Measurements from ENCODE around the gene ARHGEF40. TPM values are rescaled to one million over a fixed set of nuclear protein-coding genes. Genes with fewer than 3 reads are reported as not detected.

Gene ARHGEF40
- total and polyA plus RNA-seq, 8 donors = 34.7 to 97.3 (median 80.1) TPM

DNA sequence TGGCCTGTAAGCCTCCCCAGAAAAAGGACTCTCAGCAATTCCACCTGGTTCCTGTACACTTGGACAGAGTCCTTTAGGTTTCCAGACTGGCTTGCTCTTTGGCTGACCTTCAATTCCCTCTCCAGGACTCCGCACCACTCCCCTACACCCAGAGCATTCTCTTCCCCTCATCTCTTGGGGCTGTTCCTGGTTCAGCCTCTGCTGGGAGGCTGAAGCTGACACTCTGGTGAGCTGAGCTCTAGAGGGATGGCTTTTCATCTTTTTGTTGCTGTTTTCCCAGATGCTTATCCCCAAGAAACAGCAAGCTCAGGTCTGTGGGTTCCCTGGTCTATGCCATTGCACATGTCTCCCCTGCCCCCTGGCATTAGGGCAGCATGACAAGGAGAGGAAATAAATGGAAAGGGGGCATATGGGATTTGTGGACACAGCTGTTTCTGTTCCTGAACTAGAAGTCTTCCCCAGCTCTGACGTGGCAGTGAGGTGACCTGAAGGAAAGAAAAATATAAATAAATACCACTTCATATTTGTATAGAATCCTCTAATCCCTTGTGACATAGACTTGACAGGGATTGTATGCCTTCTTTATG lies 26.6 kb upstream of the ARHGEF40 start:
- no peaks in the 10 kb centered on the region for H3K36me3 ChIP-seq
- ATAC-seq = no peak
- intact Hi-C loops (cut with DNase I) = no loop called here
- TF ChIP-seq, protein P1, sequence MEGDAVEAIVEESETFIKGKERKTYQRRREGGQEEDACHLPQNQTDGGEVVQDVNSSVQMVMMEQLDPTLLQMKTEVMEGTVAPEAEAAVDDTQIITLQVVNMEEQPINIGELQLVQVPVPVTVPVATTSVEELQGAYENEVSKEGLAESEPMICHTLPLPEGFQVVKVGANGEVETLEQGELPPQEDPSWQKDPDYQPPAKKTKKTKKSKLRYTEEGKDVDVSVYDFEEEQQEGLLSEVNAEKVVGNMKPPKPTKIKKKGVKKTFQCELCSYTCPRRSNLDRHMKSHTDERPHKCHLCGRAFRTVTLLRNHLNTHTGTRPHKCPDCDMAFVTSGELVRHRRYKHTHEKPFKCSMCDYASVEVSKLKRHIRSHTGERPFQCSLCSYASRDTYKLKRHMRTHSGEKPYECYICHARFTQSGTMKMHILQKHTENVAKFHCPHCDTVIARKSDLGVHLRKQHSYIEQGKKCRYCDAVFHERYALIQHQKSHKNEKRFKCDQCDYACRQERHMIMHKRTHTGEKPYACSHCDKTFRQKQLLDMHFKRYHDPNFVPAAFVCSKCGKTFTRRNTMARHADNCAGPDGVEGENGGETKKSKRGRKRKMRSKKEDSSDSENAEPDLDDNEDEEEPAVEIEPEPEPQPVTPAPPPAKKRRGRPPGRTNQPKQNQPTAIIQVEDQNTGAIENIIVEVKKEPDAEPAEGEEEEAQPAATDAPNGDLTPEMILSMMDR (IDR thresholded peaks at IDR 0.05) = no peak
- H3K9me3 ChIP-seq = no peaks in the 10 kb centered on the region
- H3K4me1 ChIP-seq = peaks cover 24 to 31% of the 10 kb centered on the region in 2 donors
- H3K4me3 ChIP-seq = no peak overlapping the region
- no peak overlapping the region for H3K27ac ChIP-seq
- H3K27me3 ChIP-seq = peaks cover 0 to 5% of the 10 kb centered on the region in 2 donors
- DNase-seq = no peak

DNA sequence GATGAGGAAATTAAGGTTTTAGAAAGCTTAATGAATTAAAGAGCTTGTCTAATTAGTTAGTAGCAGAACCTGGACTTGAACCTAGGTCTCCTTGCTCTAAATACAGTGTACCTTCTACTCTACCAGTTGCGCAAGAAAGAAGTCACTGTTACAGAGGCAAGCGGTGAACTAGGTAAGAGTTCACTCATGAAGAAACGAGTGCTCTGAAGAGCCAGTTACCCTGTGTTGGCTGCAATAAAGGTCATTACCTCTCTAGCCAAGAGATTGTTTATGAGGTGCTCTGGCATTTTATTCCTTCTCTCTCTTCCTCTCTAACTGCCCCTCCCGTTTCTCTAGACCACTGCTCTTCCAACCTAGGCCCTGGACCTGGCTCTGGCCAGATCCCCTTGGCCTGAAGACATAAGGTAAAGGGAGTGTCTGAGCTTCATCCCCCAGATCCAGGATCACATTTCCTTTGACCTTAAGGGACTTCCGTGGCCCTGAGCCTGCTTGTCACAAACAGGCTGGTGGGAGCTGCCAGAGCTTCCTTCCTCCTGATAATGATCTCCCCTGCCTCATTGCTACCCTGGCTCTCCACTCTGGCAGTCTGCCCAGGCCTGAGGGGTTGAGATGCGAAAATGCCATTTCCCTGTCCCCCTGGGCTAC lies 26.0 kb upstream of the ARHGEF40 start:
- Histone ChIP-seq H3K27me3 (peaks cover 0 to 5% of the 10 kb centered on the region in 2 donors), H3K36me3 (no peaks in the 10 kb centered on the region), H3K9me3 (no peaks in the 10 kb centered on the region), H3K4me1 (peaks cover 18 to 25% of the 10 kb centered on the region in 2 donors), H3K27ac (no peak overlapping the region), H3K4me3 (no peak overlapping the region)
- TF ChIP-seq, protein P1 (IDR thresholded peaks at IDR 0.05) = no peak
- intact Hi-C loops (cut with DNase I) = no loop called here
- DNase-seq (no peak), ATAC-seq (peak; percentile 64)

DNA sequence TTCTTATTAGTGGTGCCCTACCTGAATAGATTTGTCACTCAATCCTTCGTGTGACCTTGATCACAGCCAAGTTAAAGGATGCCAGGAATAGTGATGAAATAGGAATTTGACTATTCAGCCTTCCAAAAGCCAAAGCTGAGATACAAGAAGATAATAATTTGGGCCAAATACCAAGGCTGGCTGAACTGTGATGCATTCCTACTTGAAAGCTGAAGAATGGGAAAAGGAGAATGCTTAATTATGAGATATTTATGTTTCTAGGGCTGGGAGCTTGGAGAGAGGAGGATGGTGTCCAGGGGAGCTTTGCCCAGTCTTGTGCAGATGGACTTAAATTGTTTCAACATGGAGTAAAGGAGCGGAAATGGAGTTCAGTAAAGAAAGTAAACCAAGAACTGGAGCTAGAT lies 22.7 kb upstream of the ARHGEF40 start:
- TF ChIP-seq, protein P1 (IDR thresholded peaks at IDR 0.05) = no peak
- H3K27ac ChIP-seq = no peak overlapping the region
- H3K9me3 ChIP-seq = no peaks in the 10 kb centered on the region
- no peak for ATAC-seq
- H3K36me3 ChIP-seq = no peaks in the 10 kb centered on the region
- intact Hi-C loops (cut with DNase I) = no loop called here
- H3K4me1 ChIP-seq = peaks cover 7 to 9% of the 10 kb centered on the region in 2 donors
- no peak overlapping the region for H3K4me3 ChIP-seq
- H3K27me3 ChIP-seq = peaks cover 0 to 5% of the 10 kb centered on the region in 2 donors
- no peak for DNase-seq

DNA sequence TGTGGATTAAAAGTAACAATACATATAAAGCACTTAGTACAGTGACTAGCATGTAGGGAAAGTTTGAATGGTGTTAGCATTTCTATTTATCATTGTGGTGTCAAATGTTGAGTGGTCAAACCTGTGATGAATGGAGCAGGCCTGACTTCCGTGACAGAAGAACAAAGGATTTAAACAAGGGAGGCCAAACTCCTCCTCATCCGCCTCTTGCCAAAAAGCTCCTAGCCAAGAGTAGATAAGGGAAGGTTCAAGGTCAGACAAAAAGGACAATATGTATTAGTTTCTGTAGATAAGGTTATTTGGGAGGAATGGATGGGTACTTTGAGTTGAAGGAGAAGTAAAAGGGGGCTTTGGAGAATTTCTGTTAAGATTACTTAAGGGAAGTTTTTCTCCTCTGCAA lies 21.5 kb upstream of the ARHGEF40 start:
- Histone ChIP-seq H3K4me1 (peaks cover 6 to 7% of the 10 kb centered on the region in 2 donors), H3K27me3 (no peaks in the 10 kb centered on the region), H3K36me3 (no peaks in the 10 kb centered on the region), H3K4me3 (no peak overlapping the region), H3K27ac (no peak overlapping the region), H3K9me3 (no peaks in the 10 kb centered on the region)
- no peak for ATAC-seq
- intact Hi-C loops (cut with DNase I) = no loop called here
- TF ChIP-seq, protein P1 (IDR thresholded peaks at IDR 0.05) = no peak
- no peak for DNase-seq

DNA sequence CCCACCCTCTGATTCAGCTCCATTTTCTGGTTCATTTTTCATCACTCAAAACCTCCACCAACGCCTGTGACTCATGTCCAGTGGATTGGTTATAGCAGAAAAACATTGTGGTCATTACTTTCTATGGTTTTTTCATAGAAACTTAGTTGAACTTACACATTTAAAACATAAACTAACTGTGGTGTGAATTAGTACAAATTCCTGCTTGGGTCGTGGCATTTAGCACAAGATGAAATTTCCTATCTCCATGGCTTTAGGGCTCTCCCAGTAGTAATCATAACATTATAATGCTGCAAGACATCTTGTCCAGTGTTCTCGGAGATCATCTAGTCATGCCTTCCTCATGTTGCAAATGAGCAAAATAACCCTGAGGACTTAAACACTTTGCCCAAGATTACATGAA lies 20.8 kb upstream of the ARHGEF40 start:
- Histone ChIP-seq H3K27me3 (no peaks in the 10 kb centered on the region), H3K27ac (no peak overlapping the region), H3K4me3 (no peak overlapping the region), H3K4me1 (peaks cover 0 to under 1% of the 10 kb centered on the region in 2 donors), H3K9me3 (no peaks in the 10 kb centered on the region), H3K36me3 (no peaks in the 10 kb centered on the region)
- DNase-seq (no peak), ATAC-seq (no peak)
- TF ChIP-seq, protein P1 (IDR thresholded peaks at IDR 0.05) = no peak
- intact Hi-C loops (cut with DNase I) = no loop called here

Data from left lung (tissue), 10 donors.